ENCODE results near the gene TEAD1. TPM values are rescaled to one million over a fixed set of nuclear protein-coding genes. Genes with fewer than 3 reads are reported as not detected.

Gene TEAD1
- total and polyA plus RNA-seq, 8 donors = 5.9 to 35.1 (median 22.0) TPM

GRCh38 chr11:12809864-12810567 is 135.8 kb downstream of the TEAD1 start:
- peaks cover 0 to 20% (median 0%) of the 10 kb centered on the region in 3 donors for H3K4me1 ChIP-seq
- intact Hi-C loops (cut with DNase I) = no loop called here
- TF ChIP-seq CTCF (IDR thresholded peaks at IDR 0.05) = no peak
- FAIRE-seq (no peak), DNase-seq (no peak), ATAC-seq (peak in 2 of 4 donors; percentile 9 to 25)
- no peaks in the 10 kb centered on the region for H3K27me3 ChIP-seq
- no peaks in the 10 kb centered on the region for H3K36me3 ChIP-seq
- 81 to 84% methylated on average over 12 of the region's 12 CpGs for WGBS, 2 donors
- peak overlapping the region in 1 of 4 donors; percentile 8 for H3K27ac ChIP-seq
- no peaks in the 10 kb centered on the region for H3K9me3 ChIP-seq
- H3K4me3 ChIP-seq = no peak overlapping the region

- no peak for TF ChIP-seq CTCF (IDR thresholded peaks at IDR 0.05)
- ATAC-seq (peak in 1 of 4 donors; percentile 14), DNase-seq (no peak), FAIRE-seq (no peak)
- Histone ChIP-seq H3K4me3 (no peak overlapping the region), H3K27ac (no peak overlapping the region), H3K4me1 (peaks cover 0 to 17% (median 0%) of the 10 kb centered on the region in 3 donors), H3K9me3 (no peaks in the 10 kb centered on the region), H3K27me3 (no peaks in the 10 kb centered on the region), H3K36me3 (no peaks in the 10 kb centered on the region)
- whole genome bisulfite sequencing, 2 donors = 78 to 82% methylated on average over 5 of the region's 5 CpGs
- intact Hi-C loops (cut with DNase I) = no loop called here
Observed at GRCh38 chr11:12810568-12810894, 136.3 kb downstream of the TEAD1 start.

GRCh38 chr11:12811861-12812260 is 137.6 kb downstream of the TEAD1 start:
- intact Hi-C loops (cut with DNase I) = no loop called here
- TF ChIP-seq CTCF (IDR thresholded peaks at IDR 0.05) = no peak
- Histone ChIP-seq H3K27ac (no peak overlapping the region), H3K4me1 (peaks cover 0 to 12% (median 0%) of the 10 kb centered on the region in 3 donors), H3K4me3 (no peak overlapping the region), H3K36me3 (no peaks in the 10 kb centered on the region), H3K27me3 (no peaks in the 10 kb centered on the region), H3K9me3 (no peaks in the 10 kb centered on the region)
- DNase-seq (no peak), FAIRE-seq (no peak), ATAC-seq (no peak)
- 90% methylated on average over 7 of the region's 7 CpGs for WGBS, 2 donors

GRCh38 chr11:12812849-12813248 is 138.6 kb downstream of the TEAD1 start:
- WGBS, 2 donors = 54 to 65% methylated on average over 4 of the region's 4 CpGs
- Histone ChIP-seq H3K27ac (no peak overlapping the region), H3K36me3 (no peaks in the 10 kb centered on the region), H3K27me3 (no peaks in the 10 kb centered on the region), H3K4me1 (peaks cover 0 to 5% (median 0%) of the 10 kb centered on the region in 3 donors), H3K4me3 (no peak overlapping the region), H3K9me3 (no peaks in the 10 kb centered on the region)
- FAIRE-seq (no peak), ATAC-seq (no peak), DNase-seq (no peak)
- intact Hi-C loops (cut with DNase I) = no loop called here
- TF ChIP-seq CTCF (IDR thresholded peaks at IDR 0.05) = no peak
